HUES48 (cell line): ENCODE measurements around the gene DHX29.
"Not testable (repeated sequence)": the region's sequence is repeated elsewhere in the genome, so short reads cannot be mapped to it uniquely, and the experiment has no call there.

Experiments used
- H3K27ac ChIP-seq: one replicate; pipeline ENCODE4 v1.7.0; 2013; ENCODE audit warnings: low read depth, low read length, inconsistent platforms
- H3K27me3 ChIP-seq: 2 replicates; pipeline ENCODE4 v1.6.1; 2013; ENCODE audit warnings: mild to moderate bottlenecking, low read length; ENCODE audit not compliant: control insufficient read depth, insufficient read depth
- H3K36me3 ChIP-seq: 2 replicates; pipeline ENCODE4 v1.6.1; 2013; ENCODE audit warnings: low read length; ENCODE audit not compliant: control insufficient read depth, insufficient read depth
- H3K4me1 ChIP-seq: 2 replicates; pipeline ENCODE4 v1.6.1; 2013; ENCODE audit warnings: mild to moderate bottlenecking, low read length; ENCODE audit not compliant: control insufficient read depth, insufficient read depth
- H3K4me3 ChIP-seq: 2 replicates; pipeline ENCODE4 v1.5.1; 2013; ENCODE audit warnings: mild to moderate bottlenecking, low read depth, low read length
- H3K9ac ChIP-seq: 2 replicates; pipeline ENCODE4 v1.6.1; 2013; ENCODE audit warnings: mild to moderate bottlenecking, low read depth, low read length, moderate library complexity
- H3K9me3 ChIP-seq: 2 replicates; pipeline ENCODE4 v1.6.1; 2013; ENCODE audit warnings: low read length; ENCODE audit not compliant: control insufficient read depth, insufficient read depth

The DHX29 gene

DNA sequence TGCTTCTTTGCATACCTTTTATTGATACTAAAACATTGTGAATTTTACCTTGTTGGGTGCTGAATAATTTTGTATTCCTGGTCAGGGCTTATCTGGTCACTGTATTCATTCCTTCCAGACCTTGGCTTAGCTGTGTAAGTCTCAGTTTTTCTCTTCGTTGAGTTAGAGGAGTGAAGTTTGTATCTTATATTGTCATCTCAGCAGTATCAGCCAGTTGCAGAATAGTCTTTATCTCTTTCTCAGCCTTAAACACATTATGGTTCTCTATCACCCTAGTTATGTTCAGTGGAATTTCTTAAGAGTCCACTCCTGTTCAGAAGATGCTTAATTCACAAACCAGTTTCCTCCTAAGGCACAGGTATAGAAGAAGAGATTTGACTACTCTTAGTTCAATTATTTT is 25.5 kb upstream of the DHX29 start:
- peaks cover 73% of the 10 kb centered on the region for H3K36me3 ChIP-seq
- no peak overlapping the region for H3K27ac ChIP-seq
- H3K4me1 ChIP-seq, result no peaks in the 10 kb centered on the region
- H3K27me3 ChIP-seq, result no peaks in the 10 kb centered on the region
- H3K9me3 ChIP-seq, result no peaks in the 10 kb centered on the region
- no peak overlapping the region for H3K9ac ChIP-seq
- H3K4me3 ChIP-seq, result no peak overlapping the region

DNA sequence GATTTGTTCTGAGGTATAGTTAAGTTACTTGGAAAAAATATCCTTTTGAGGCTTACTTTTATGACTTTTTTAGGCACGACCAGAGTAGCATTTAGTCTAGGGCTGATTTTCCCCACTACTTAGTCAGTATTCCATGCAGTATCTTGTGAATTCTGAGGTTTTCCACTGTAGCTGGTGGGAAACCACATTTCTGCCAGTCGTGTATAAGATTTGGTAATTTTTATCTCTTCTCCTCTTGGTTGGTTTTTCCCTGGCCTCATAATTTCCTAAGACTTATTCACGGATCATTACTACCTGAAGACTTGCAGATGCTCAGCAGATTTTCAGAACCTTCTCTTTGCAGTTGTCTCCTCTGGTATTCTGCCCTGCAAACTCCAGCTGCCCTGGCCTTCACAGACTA is 23.8 kb upstream of the DHX29 start:
- H3K4me3 ChIP-seq, result no peak overlapping the region
- H3K36me3 ChIP-seq, result peaks cover 84% of the 10 kb centered on the region
- no peaks in the 10 kb centered on the region for H3K4me1 ChIP-seq
- no peak overlapping the region for H3K9ac ChIP-seq
- H3K27ac ChIP-seq, result no peak overlapping the region
- no peaks in the 10 kb centered on the region for H3K27me3 ChIP-seq
- no peaks in the 10 kb centered on the region for H3K9me3 ChIP-seq

DNA sequence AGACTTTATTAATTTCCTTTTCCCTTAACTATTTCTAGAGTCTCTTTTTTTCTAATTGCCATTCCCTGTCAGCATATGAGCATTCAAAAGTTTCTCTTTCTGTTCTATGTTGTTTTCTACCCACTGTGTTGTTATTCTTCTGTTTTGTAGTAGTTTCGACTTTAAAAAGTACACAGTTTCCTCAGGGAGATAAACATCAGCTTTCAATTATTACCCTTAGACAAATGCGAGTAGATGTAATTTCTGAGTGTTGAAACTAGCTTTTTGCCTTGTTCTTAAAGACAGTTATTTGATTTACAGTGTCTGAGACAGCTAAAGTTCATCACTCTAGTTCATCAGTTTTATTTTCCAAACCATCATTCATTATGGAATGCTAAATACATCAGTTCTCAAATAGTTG is 19.8 kb upstream of the DHX29 start:
- Histone ChIP-seq H3K4me3 (no peak overlapping the region), H3K36me3 (peaks cover 94% of the 10 kb centered on the region), H3K9me3 (no peaks in the 10 kb centered on the region), H3K9ac (no peak overlapping the region), H3K27me3 (no peaks in the 10 kb centered on the region), H3K4me1 (no peaks in the 10 kb centered on the region), H3K27ac (no peak overlapping the region)

DNA sequence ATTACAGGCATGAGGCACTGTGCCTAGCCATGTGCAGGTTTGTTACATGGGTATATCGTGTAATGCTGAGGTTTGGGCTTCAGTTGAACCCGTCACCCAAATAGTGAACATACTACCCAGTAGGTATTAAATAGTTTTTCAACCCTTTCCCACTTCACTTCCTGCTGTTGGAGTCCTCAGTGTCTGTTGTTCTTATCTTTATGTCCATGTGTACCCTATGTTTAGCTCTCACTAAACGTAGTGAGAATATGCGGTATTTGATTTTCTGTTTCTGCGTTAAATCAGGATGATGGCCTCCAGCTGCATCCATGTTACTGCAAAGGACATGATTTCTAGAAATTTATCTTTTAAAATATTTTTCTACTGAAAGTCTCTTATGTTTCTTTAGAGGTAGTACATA is 18.1 kb upstream of the DHX29 start:
- no peaks in the 10 kb centered on the region for H3K27me3 ChIP-seq
- H3K4me1 ChIP-seq, result no peaks in the 10 kb centered on the region
- no peak overlapping the region for H3K27ac ChIP-seq
- H3K9ac ChIP-seq, result no peak overlapping the region
- H3K36me3 ChIP-seq, result peaks cover 79% of the 10 kb centered on the region
- no peaks in the 10 kb centered on the region for H3K9me3 ChIP-seq
- H3K4me3 ChIP-seq, result no peak overlapping the region

DNA sequence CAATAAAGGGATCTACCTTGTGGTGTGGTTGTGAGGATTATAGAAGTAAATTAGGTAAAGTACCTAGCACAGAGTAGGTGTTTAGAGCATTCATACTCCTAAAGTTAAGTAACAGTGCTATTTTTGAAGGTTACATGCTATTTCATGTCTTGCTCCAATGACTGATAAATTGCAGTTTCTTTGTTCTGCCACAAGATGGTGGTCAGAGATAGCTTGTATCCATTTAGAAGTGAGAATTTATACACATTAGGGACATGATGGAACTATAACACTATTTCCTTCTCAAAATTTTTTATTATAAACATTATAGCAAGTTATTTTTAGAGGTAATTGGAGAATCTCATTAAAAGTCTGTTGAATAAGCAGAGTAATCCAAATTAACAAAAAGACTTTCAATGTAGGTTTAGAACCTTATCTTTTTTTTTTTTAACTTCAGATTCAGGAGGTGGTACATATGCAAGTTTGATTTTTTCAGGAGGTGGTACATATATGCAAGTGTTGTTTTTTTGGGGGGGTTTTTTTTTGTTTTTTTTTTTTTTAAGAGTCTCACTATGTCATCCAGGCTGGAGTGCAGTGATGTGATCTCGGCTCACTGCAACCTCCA is 17.4 kb upstream of the DHX29 start:
- Histone ChIP-seq H3K4me1 (no peaks in the 10 kb centered on the region), H3K36me3 (peaks cover 72% of the 10 kb centered on the region), H3K9me3 (no peaks in the 10 kb centered on the region), H3K27ac (no peak overlapping the region), H3K9ac (no peak overlapping the region), H3K27me3 (no peaks in the 10 kb centered on the region), H3K4me3 (no peak overlapping the region)

DNA sequence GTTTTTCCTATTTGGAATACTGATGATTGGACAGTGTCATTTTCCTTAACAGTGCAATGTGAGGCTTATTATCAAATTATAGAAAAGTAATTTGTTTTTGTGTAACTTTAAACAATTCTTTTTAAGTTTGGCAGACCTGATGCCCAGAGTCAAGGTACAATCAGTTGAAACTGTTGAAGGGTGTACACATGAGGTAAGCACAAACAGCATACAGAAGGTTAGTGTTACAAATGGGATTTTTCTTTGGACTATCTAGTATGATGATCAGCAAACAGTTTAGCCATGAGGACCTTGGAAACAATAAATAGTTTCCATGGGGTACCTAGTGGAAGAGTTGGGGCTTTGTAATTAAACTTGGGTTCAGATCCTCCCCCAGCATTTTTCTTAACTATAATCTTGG is 16.5 kb upstream of the DHX29 start:
- Histone ChIP-seq H3K27me3 (no peaks in the 10 kb centered on the region), H3K9me3 (no peaks in the 10 kb centered on the region), H3K27ac (no peak overlapping the region), H3K4me1 (no peaks in the 10 kb centered on the region), H3K4me3 (no peak overlapping the region), H3K36me3 (peaks cover 63% of the 10 kb centered on the region), H3K9ac (no peak overlapping the region)

DNA sequence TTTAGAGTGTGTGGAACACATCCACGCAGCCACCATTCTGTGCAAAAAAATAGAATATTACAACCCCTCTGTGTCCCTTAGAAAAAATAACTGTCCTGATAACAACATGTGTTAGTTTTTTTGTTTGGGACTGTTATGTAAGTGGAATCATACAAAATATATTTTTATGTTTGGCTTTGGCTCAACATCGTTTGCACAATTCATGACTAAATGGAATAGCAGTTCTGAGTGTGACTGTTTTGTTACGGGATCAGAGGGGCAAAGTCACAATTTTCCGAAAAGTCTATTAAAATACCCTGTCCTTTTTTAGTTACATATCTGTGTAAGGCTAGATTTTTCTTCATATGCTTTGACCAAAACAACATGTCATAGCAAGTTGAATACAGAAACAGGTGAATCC is 13.1 kb upstream of the DHX29 start:
- H3K27me3 ChIP-seq, result no peaks in the 10 kb centered on the region
- no peak overlapping the region for H3K9ac ChIP-seq
- peaks cover 35% of the 10 kb centered on the region for H3K36me3 ChIP-seq
- no peaks in the 10 kb centered on the region for H3K9me3 ChIP-seq
- H3K4me3 ChIP-seq, result no peak overlapping the region
- H3K4me1 ChIP-seq, result no peaks in the 10 kb centered on the region
- H3K27ac ChIP-seq, result no peak overlapping the region

DNA sequence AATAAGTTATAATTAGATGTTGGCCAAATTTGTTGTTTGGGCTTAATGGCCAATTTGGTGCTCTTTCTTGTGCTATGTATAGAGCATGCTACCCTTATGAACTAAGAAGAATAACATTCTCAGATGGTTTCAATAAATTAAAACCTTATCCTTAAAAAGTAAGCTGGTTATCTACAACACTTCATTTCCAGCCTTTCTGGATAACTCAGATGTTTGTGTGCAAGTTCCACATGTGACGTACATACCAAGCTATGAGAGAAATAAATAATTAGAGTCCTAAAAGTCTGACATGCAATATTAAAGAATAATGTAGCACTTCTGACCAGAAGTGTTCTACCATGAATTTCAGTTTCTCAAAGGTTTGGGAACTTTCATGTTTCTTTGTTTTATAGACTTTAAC is 12.0 kb upstream of the DHX29 start:
- Histone ChIP-seq H3K9ac (no peak overlapping the region), H3K4me3 (no peak overlapping the region), H3K27me3 (no peaks in the 10 kb centered on the region), H3K4me1 (no peaks in the 10 kb centered on the region), H3K27ac (no peak overlapping the region), H3K36me3 (peaks cover 30% of the 10 kb centered on the region), H3K9me3 (no peaks in the 10 kb centered on the region)

DNA sequence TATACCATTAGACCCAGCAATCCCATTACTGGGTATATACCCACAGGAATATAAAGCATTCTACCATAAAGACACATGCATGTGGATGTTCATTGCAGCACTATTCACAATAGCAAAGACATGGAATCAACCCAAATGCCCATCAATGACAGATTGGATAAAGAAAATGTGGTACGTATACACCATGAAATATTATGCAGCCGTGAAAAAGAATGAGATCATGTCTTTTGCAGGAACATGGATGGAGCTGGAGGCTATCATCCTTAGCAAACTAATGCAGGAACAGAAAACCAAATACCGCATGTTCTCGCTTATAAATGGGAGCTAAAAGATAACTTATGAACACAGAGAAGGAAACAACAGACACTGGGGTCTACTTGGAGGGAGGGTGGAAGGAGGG is 10.7 kb upstream of the DHX29 start:
- not testable (repeated sequence) for H3K4me3 ChIP-seq
- H3K36me3 ChIP-seq, result peaks cover 22% of the 10 kb centered on the region

DNA sequence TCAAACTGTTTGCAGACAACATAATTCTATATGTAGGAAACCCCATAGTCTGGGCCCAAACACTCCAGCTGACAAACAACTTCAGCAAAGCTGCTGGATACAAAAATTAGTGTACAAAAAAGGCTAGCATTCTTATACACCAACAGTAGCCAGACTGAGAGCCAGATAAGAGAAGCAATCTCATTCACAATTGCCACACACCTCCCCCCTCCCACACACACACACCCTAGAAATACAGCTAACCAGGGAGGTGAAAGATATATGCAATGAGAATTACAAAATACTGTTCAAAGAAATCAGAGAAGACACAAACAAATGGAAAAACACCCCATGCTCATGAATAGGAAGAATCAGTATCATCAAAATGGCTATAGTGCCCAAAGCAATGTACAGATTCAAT is 9.3 kb upstream of the DHX29 start:
- H3K27me3 ChIP-seq, result no peaks in the 10 kb centered on the region
- H3K4me1 ChIP-seq, result peaks cover 4% of the 10 kb centered on the region; the same call in 1 of the 2 replicates
- peaks cover 11% of the 10 kb centered on the region; the same call in 1 of the 2 replicates for H3K36me3 ChIP-seq
- H3K27ac ChIP-seq, result no peak overlapping the region
- no peak overlapping the region for H3K4me3 ChIP-seq
- H3K9me3 ChIP-seq, result no peaks in the 10 kb centered on the region
- H3K9ac ChIP-seq, result no peak overlapping the region

More for the DNA sequence above, 10.7 kb upstream of the DHX29 start:
- not testable (repeated sequence) for H3K9me3 ChIP-seq, H3K27me3 ChIP-seq, H3K9ac ChIP-seq, H3K4me1 ChIP-seq, H3K27ac ChIP-seq

DNA sequence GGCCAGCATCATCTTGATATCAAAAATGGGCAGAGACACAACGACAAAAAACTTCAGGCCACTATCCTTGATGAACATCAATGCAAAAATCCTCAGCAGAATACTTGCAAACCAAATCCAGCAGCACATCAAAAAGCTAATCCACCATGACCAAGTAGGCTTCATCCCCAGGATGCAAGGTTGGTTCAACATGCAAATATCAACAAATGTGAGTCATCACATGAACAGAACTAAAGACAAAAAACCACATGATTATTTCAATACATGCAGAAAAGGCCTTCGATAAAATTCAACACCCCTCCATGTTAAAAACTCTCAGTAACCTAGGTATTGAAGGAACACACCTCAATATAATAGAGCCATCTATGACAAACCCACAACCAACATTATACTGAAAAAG is 8.8 kb upstream of the DHX29 start:
- peaks cover 13% of the 10 kb centered on the region for H3K36me3 ChIP-seq
- no peak overlapping the region for H3K4me3 ChIP-seq
- H3K9ac ChIP-seq, result no peak overlapping the region
- H3K4me1 ChIP-seq, result peaks cover 4% of the 10 kb centered on the region; the same call in 1 of the 2 replicates
- no peaks in the 10 kb centered on the region for H3K27me3 ChIP-seq
- H3K9me3 ChIP-seq, result no peaks in the 10 kb centered on the region
- no peak overlapping the region for H3K27ac ChIP-seq
